GM18870 (cell line): ENCODE measurements around the gene SPAG6.

Experiments
- ATAC-seq: cut with Tn5 transposase; IDR thresholded peaks from one replicate; pipeline ENCODE4 v1.9.1; 2021; ENCODE audit warnings: moderate library complexity; ENCODE audit not compliant: unreplicated experiment

Gene SPAG6

GRCh38 chr10:22429981-22430421, 84.7 kb downstream of the SPAG6 start:
- no peak for ATAC-seq

GRCh38 chr10:22433875-22434274, 88.6 kb downstream of the SPAG6 start:
- ATAC-seq = no peak

GRCh38 chr10:22434521-22434920, 89.2 kb downstream of the SPAG6 start:
- ATAC-seq = no peak

GRCh38 chr10:22435650-22436049, 90.4 kb downstream of the SPAG6 start:
- no peak for ATAC-seq

GRCh38 chr10:22436526-22436892, 91.2 kb downstream of the SPAG6 start:
- peak; percentile 33 for ATAC-seq

GRCh38 chr10:22436893-22437619, 91.8 kb downstream of the SPAG6 start:
- ATAC-seq = peak; percentile 66

- ATAC-seq = peak; percentile 7
Observed at GRCh38 chr10:22437620-22438588, 92.6 kb downstream of the SPAG6 start.

- no peak for ATAC-seq
Observed at GRCh38 chr10:22438711-22439110, 93.4 kb downstream of the SPAG6 start.

- no peak for ATAC-seq
Observed at GRCh38 chr10:22442063-22442462, 96.8 kb downstream of the SPAG6 start.

- ATAC-seq = no peak
Observed at GRCh38 chr10:22442468-22442867, 97.2 kb downstream of the SPAG6 start.

- ATAC-seq = no peak
Observed at GRCh38 chr10:22443175-22443901, 98.0 kb downstream of the SPAG6 start.

- no peak for ATAC-seq
Observed at GRCh38 chr10:22444219-22444788, 99.0 kb downstream of the SPAG6 start.

GRCh38 chr10:22445495-22445894, 100.2 kb downstream of the SPAG6 start:
- no peak for ATAC-seq

- no peak for ATAC-seq
Observed at GRCh38 chr10:22447068-22447467, 101.8 kb downstream of the SPAG6 start.

- ATAC-seq = no peak
Observed at GRCh38 chr10:22451346-22451745, 106.0 kb downstream of the SPAG6 start.

- ATAC-seq = no peak
Observed at GRCh38 chr10:22453320-22453719, 108.0 kb downstream of the SPAG6 start.

GRCh38 chr10:22453948-22454591, 108.8 kb downstream of the SPAG6 start:
- no peak for ATAC-seq

- ATAC-seq = no peak
Observed at GRCh38 chr10:22454634-22455033, 109.3 kb downstream of the SPAG6 start.

GRCh38 chr10:22455068-22455857, 110.0 kb downstream of the SPAG6 start:
- ATAC-seq = no peak

- ATAC-seq = no peak
Observed at GRCh38 chr10:22456486-22456885, 111.2 kb downstream of the SPAG6 start.
